Coronary artery (tissue), 2 donors: ENCODE results near the gene CDK7.

Experiments
- DNase-seq: peaks from one replicate; pipeline ENCODE4 v3.0.0-alpha.2; 2017; ENCODE audit warnings: low spot score
- H3K27ac ChIP-seq, 2 donors: fragments of 200-600 bp; sonication (generic); one replicate each; pipeline ENCODE4 v1.5.1; 2016 to 2019
- H3K4me3 ChIP-seq: fragments of 200-600 bp; sonication (generic); 2 replicates; pipeline ENCODE4 v1.5.1; 2016; ENCODE audit warnings: mild to moderate bottlenecking, moderate library complexity
- CTCF ChIP-seq: fragments of 200-600 bp; sonication (generic); IDR thresholded peaks from one replicate; pipeline ENCODE4 v1.5.1; 2019; ENCODE audit warnings: antibody characterized with exemption

The CDK7 gene

GRCh38 chr5:69292306-69292705 is 57.6 kb downstream of the CDK7 start:
- H3K4me3 ChIP-seq = no peak overlapping the region
- DNase-seq = no peak
- TF ChIP-seq CTCF = no peak
- no peak overlapping the region for H3K27ac ChIP-seq

- H3K27ac ChIP-seq = no peak overlapping the region
- no peak for DNase-seq
- no peak for TF ChIP-seq CTCF
- H3K4me3 ChIP-seq = no peak overlapping the region
Measured at GRCh38 chr5:69293882-69294281, 59.2 kb downstream of the CDK7 start.

- no peak overlapping the region for H3K27ac ChIP-seq
- TF ChIP-seq CTCF = no peak
- H3K4me3 ChIP-seq = no peak overlapping the region
- no peak for DNase-seq
Measured at GRCh38 chr5:69295088-69295754, 60.5 kb downstream of the CDK7 start.

GRCh38 chr5:69299625-69300024 is 64.9 kb downstream of the CDK7 start:
- TF ChIP-seq CTCF = no peak
- Histone ChIP-seq H3K4me3 (no peak overlapping the region), H3K27ac (no peak overlapping the region)
- DNase-seq = no peak

- no peak overlapping the region for H3K27ac ChIP-seq
- DNase-seq = no peak
- TF ChIP-seq CTCF = no peak
- H3K4me3 ChIP-seq = no peak overlapping the region
Measured at GRCh38 chr5:69300537-69301203, 66.0 kb downstream of the CDK7 start.

- DNase-seq = no peak
- no peak overlapping the region for H3K27ac ChIP-seq
- TF ChIP-seq CTCF = no peak
- H3K4me3 ChIP-seq = no peak overlapping the region
Measured at GRCh38 chr5:69305512-69305911, 70.8 kb downstream of the CDK7 start.

GRCh38 chr5:69308046-69308553 is 73.4 kb downstream of the CDK7 start:
- H3K4me3 ChIP-seq = no peak overlapping the region

More at GRCh38 chr5:69308046-69308553, 73.4 kb downstream of the CDK7 start:
- H3K27ac ChIP-seq = no peak overlapping the region
- no peak for DNase-seq
- no peak for TF ChIP-seq CTCF
